SHP77 treated with DMSO at 0.1 percent for 48 hours (cell line): ENCODE measurements around the gene KRT80.

Source experiments
- DNase-seq: peaks from one replicate; lab custom pipeline; 2025; lab: John Stamatoyannopoulos, UW

KRT80 gene

DNA sequence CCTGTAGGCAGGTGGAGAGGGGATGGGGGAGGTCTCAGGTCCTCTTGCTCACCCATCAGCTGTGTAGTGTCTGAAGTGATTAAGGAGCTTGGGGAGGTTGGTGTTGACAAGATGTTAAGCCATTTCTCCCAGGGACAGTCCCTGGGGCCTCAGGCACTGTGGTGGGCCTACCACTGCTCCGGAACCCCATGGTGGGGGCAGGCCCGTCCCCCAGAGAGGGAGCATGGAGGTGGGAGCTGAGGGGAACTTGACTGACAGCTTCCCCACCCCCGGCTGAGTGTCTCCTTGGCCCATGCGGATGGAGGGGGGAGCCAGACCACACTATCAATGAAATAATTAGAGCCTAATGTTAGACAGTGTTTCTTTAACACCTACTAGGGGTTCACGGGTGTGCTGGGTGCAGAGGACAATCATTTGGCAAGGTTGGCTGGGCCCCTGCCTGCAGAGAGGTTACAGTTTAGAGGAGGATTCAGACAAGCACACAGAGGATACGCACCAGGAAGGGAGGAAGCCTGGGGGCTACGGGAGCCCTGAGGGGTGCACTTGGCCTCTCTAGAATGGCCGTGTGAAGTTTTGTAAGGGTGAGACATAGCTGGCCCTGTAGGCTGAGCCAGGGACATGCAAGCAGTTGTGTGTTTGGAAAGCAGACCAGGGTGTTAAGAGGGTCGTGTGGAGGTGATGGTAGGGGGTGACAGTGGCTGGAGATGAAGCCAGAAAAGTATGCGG, 19.3 kb upstream of the KRT80 start:
- no peak for DNase-seq

DNA sequence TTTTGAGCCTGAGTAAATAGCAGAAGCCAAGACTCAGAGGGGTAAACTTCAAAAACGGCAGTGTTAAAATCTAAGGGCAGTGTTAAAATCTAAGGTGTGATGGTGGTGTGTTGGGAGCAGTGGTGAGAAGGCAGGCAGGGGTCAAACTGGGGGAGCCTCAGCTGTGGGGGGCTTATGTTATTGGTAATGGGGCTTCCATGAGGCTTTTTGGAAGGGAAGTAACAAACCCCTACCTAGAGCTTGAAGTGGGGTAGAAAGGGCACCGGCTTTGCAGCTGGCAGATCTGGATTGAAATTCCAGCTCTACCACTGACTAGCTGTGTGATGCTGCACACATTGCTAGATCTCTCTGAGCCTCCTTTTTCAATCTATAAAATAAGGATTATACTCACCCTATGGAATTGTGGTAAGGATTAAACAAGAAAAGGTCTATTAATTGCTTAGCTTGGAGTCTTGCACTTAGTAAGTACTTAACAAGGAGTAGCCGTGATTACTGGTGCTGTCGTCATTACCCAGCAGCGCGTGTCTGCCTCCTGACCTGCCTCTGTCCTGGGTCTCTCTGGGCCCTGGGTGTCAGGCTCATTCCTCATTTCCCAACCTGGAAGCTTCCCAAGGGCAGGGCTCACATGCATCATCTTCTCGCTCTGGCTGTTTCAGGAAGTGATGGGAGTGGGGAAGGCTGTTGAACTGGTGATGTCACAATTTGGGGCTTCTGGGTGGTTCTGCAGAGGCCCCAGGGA, 18.5 kb upstream of the KRT80 start:
- no peak for DNase-seq

- DNase-seq: no peak
These were observed 17.5 kb upstream of the KRT80 start for GRCh38 chr12:52209321-52209720.

DNA sequence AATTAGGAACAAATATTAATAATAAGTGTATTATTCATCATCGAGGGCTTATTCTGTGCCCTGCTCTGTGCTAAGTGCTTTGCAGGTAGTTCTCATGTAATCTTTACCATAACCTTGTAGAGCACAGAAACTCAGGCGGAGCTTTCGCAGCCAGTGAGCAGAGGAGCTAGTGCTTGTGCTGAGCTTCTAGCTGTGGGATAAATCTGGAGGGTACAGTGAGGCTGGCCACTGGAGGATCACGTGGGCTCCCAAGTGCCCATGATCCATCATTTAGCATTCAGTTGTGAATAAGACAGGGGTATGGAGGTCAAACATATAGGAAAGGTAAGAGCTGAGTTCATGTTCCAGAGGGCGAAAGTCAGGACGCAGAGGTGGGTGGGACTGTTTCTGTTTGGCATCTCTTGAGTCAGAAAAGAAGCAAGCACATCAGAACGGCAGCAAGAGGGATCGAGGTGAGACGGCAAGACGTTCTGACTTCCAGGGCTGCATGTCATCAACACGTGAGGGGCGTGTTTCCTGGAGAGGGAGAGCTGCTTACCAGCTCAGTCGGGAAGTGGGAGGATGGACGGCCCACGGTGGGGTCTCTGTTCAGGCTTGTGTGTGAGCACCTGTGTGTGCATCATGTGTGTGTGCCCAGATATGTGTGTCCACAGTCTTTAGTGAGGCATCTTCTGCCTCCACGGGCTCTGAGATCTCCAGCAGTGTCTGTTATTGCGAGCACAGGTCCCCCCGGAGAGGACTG, 16.8 kb upstream of the KRT80 start:
- DNase-seq: no peak

- DNase-seq: no peak
These were observed 16.1 kb upstream of the KRT80 start for GRCh38 chr12:52207895-52208294.

DNA sequence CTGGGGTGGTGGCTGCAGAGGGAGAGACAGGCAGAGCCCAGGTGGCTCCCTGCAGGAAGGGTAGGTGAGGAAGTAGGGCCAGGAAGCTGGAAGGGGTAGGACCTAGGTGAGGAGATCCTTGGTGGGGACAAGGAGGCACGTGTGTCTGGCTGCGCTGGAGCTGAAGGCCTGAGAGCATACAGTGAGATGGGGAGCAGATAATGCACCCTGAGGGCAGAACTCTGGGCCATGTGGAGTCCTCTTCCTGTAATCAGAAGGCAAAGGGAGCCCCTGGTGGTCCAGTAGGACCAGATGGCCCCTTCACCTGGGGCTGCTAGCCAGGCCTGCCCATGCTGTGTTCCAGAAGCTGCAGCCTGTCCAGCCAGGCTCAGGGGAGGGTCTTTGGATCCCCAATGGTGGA, 15.3 kb upstream of the KRT80 start:
- no peak for DNase-seq

GRCh38 chr12:52206304-52207040, 14.7 kb upstream of the KRT80 start:
- DNase-seq: no peak

GRCh38 chr12:52205612-52206303, 13.9 kb upstream of the KRT80 start:
- DNase-seq: no peak

GRCh38 chr12:52204931-52205505, 13.2 kb upstream of the KRT80 start:
- no peak for DNase-seq

DNA sequence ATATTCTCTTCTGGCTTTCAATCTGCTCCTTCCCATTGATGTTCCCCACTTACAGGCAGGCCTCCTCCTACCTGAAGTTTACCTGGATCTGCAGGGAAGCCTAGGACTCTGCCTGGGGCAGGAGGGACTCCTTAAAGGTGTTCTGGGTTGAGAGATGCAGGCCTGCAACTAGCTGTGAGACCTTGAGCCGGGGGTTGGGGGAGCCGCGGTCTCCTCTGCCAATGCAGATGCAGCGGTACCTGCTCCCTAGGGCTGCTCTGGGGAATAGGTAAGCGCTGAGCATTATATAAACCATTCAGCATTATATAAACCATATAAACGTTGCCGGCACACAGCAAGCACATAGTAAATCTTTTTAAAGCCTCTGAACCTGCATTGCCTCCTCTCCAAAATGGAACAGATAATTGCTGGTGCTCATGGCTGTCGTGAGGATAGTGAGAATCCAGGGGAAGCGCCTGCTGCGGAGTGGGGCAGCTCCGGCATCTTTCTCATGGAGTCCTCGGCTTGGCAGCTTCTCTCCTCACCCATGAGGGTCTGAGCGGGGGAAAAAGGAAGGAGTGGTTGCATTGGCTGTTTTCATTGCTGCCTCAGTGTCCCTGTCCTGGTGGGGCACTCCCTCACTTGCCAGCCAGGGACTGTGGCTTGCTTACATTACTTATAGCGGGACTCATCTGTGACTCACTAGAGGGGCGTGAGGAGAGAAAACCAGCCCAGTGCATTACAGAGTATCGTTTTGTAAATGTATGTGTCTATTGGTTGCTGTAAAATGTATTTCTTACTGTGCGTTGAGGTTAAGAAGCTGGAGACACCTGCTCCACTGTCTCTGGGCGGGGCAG, 12.5 kb upstream of the KRT80 start:
- DNase-seq: no peak

DNA sequence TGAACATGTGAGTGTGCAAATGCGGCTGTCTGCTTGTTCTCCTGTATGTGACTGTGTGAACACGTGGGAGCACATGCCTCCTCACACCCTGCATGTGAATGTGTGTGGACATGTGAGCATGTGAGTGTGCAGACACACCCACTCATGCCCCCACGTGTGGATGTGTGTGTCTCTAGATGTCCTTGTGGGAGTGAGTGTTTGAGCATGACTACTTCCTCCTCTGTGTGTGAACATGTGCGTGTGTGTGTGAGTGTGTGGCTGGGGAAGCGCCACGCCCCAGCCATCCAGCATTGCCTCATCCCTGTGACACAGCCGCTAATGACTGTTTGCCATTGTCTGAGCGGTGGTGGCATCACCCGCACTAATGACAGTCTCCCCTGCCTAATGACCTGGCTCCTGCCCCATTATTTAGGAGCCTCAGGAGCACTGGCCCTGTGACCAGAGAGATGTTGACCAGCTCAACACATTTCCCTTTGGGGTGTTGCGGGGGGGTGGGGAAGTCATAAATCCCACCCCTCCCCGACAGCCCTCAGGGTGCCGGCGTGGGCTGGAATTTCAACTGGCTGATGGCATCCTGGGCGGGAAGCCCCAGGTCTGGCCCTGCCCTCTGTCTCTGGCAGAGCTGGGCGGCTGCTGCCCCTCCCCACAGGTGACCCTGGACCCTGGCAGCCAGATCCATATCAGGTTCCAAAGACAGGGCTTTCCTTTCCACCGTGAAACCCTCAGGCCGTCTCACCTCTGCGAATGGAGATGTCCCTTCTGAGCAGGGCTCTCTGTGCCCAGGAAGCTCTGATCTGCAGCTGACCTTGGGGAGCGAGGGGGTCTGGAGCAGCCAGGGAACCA, 11.5 kb upstream of the KRT80 start:
- DNase-seq: peak; percentile 34

DNA sequence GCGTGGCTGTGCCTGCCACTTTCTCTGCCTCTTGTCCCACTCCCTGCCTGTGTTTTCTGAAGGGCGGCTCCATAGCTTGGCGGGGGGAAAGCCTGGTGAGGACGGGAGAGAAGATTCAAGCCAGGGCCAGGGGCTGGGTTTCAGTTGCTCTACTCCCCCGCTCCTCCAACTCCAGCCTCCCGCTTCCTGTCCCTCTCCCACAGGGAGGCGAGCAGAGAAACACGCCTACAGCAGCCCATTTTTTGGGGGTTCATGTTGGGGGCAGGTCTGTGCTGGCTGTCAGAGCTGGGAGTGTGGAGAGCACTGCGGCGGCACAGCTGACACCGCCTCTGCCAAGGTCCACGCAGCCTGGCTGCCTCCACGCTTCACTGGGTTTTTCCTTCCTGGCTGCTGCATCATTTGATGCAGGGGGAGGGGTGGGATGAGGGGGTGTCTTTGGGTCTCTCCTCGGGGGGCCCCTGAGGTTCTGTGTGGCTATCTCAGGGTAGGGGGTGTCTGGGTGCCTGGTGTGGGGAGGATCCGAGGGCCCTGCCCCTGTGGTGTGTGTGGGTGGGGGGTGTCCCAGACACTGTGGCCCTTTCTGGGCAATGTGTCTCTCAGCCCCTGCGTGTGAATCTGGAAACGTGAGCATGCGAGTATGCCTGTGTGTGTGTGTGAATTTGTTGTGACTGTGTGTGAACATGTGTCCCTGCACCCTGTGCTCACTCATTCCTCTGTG, 10.7 kb upstream of the KRT80 start:
- no peak for DNase-seq

DNA sequence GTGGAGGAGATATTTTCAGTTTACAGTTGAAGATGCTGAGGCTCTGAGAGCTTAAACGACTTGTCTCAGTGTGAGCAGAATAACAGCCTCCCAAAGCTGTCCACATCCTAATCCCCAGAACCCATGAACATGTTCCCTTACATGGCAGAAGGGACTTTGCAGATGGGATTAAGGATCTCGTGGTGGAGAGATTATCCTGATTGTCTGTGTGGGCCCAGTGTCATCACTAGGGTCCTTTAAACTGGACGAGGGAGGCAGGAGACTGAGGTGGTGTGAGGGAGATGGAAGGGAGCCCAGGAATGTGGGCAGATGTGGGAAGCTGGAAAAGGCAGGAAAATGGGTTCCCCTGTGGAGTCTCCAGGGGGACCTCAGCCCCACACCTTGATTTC, 9.6 kb upstream of the KRT80 start:
- DNase-seq: no peak

GRCh38 chr12:52200781-52201450, 9.1 kb upstream of the KRT80 start:
- DNase-seq: no peak

GRCh38 chr12:52200086-52200780, 8.4 kb upstream of the KRT80 start:
- DNase-seq: no peak

- no peak for DNase-seq
These were observed 7.6 kb upstream of the KRT80 start for GRCh38 chr12:52199294-52199919.
